Chondrocyte (in vitro differentiated cells): ENCODE results near the gene TICAM1. TPM values are rescaled to one million over a fixed set of nuclear protein-coding genes. Genes with fewer than 3 reads are reported as not detected.
A peak's percentile ranks its signal among the peaks of the same experiment; 100 is the strongest.

Experiments used
- DNase-seq: peaks from one replicate; pipeline ENCODE4 v3.0.0; 2021; ENCODE audit warnings: mixed read lengths, low spot score
- H3K27ac Mint-ChIP-seq: one replicate; pipeline ENCODE4 v1.8.0; 2021; ENCODE audit warnings: mild to moderate bottlenecking, moderate library complexity, mixed read lengths; ENCODE audit not compliant: unreplicated experiment
- H3K27me3 Mint-ChIP-seq: 2 replicates; pipeline ENCODE4 v1.8.0; 2021; ENCODE audit warnings: low read depth, mixed read lengths
- H3K36me3 Mint-ChIP-seq: 2 replicates; pipeline ENCODE4 v1.8.0; 2021; ENCODE audit warnings: low read depth, mixed read lengths
- H3K4me1 Mint-ChIP-seq: 2 replicates; pipeline ENCODE4 v1.8.0; 2021; ENCODE audit warnings: low read depth, mild to moderate bottlenecking, mixed read lengths
- H3K4me3 Mint-ChIP-seq: one replicate; pipeline ENCODE4 v1.8.0; 2021; ENCODE audit warnings: mild to moderate bottlenecking, moderate library complexity, mixed read lengths; ENCODE audit not compliant: unreplicated experiment
- H3K9me3 Mint-ChIP-seq: 2 replicates; pipeline ENCODE4 v1.8.0; 2021; ENCODE audit warnings: low read depth, mixed read lengths
- CTCF ChIP-seq: fragments of 200-600 bp; sonication (generic); IDR thresholded peaks from 2 replicates; pipeline ENCODE4 v1.5.0; 2021; ENCODE audit warnings: antibody characterized with exemption, mild to moderate bottlenecking, moderate library complexity
- total RNA-seq: library from RNA; stranded (reverse); gene quantifications from 3 replicates; pipeline ENCODE4 v1.2.1, GENCODE V29; 2021

TICAM1 gene
- total RNA-seq, 1 donor from 2014 or later, result 12.3 TPM

- H3K27ac Mint-ChIP-seq, result no peak overlapping the region
- DNase-seq, result no peak
- H3K4me3 Mint-ChIP-seq, result no peak overlapping the region
- peaks cover 23% of the 10 kb centered on the region for H3K4me1 Mint-ChIP-seq
- no peak for TF ChIP-seq CTCF
- no peaks in the 10 kb centered on the region for H3K36me3 Mint-ChIP-seq
- no peaks in the 10 kb centered on the region for H3K27me3 Mint-ChIP-seq
- no peaks in the 10 kb centered on the region for H3K9me3 Mint-ChIP-seq
Measured at GRCh38 chr19:4871711-4872110, 40.2 kb upstream of the TICAM1 start.

DNA sequence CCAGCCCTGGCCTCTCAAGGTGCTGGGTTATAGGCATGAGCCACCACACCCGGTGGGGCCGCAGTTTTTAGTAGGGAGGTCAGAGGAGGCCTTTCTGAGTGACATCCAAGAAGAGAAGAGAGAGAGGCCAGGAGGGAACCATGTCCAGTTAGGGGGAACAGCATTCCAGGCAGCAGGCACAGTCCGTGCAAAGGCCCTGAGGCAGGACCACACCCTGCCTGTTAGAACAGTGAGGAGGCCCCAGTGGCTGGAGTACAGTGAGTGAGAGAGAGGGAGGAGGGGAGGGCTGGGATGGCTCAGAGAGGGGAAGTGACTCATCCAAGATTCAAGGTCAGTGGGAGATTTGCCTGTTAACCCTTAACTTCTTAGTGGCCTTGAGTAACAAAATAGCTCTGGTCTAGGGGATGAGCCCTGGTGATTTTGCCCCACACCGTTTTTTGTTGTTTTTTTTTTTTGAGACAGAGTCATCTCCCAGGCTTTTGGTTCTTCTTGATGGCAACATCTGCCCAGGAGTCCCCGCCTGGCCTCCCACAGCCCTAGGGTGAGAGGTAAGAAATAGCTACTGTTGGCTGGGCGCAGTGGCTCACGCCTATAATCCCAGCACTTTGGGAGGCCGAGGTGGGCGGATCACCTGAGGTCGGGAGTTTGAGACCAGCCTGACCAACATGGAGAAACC is 38.7 kb upstream of the TICAM1 start:
- no peak for DNase-seq
- no peak overlapping the region for H3K4me3 Mint-ChIP-seq
- H3K9me3 Mint-ChIP-seq, result no peaks in the 10 kb centered on the region
- no peaks in the 10 kb centered on the region for H3K36me3 Mint-ChIP-seq
- no peaks in the 10 kb centered on the region for H3K27me3 Mint-ChIP-seq
- no peak for TF ChIP-seq CTCF
- H3K27ac Mint-ChIP-seq, result peak overlapping the region; percentile 82
- peaks cover 31% of the 10 kb centered on the region for H3K4me1 Mint-ChIP-seq

DNA sequence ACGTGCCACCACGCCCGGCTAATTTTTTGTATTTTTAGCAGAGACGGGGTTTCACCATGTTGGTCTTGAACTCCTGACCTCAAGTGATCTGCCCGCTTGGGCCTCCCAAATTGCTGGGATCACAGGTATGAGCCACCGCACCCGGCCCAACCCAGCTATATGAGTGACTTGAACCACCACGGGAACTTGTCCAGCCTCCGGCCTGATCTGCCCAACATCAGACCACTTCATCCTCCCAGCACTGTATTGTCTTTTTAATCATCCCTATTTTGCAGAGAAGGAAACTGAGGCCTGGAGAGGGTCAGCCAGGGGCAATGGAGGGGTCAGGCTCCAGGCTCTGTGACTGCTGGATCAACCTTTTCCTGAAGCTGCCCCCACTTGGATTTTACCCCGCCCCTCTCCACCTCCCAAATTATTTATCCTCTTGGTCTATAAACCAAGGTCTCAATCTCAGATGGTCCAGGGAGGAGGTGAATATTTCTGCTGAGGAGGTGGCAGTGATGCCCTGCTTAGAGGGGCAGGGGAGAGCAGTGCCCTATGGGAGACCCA is 36.8 kb upstream of the TICAM1 start:
- Mint-ChIP-seq H3K27me3 (no peaks in the 10 kb centered on the region), H3K9me3 (no peaks in the 10 kb centered on the region), H3K36me3 (no peaks in the 10 kb centered on the region), H3K27ac (peak overlapping the region; percentile 85), H3K4me1 (peaks cover 34% of the 10 kb centered on the region), H3K4me3 (peak overlapping the region; percentile 80)
- TF ChIP-seq CTCF, result no peak
- DNase-seq, result no peak

GRCh38 chr19:4867534-4868285 is 36.2 kb upstream of the TICAM1 start, which contains the start of gene PLIN3:
PLIN3 (minus strand) TSS chr19:4867667; CDS start chr19:4861394, 6,273 bp downstream.
- peak; percentile 98 for DNase-seq
- H3K36me3 Mint-ChIP-seq, result no peaks in the 10 kb centered on the region
- H3K27me3 Mint-ChIP-seq, result no peaks in the 10 kb centered on the region
- peak within 1 kb of the TSS; percentile 85 for H3K27ac Mint-ChIP-seq
- H3K9me3 Mint-ChIP-seq, result no peaks in the 10 kb centered on the region
- TF ChIP-seq CTCF, result no peak
- H3K4me3 Mint-ChIP-seq, result peak within 1 kb of the TSS; percentile 80
- H3K4me1 Mint-ChIP-seq, result peaks cover 33% of the 10 kb centered on the region

DNA sequence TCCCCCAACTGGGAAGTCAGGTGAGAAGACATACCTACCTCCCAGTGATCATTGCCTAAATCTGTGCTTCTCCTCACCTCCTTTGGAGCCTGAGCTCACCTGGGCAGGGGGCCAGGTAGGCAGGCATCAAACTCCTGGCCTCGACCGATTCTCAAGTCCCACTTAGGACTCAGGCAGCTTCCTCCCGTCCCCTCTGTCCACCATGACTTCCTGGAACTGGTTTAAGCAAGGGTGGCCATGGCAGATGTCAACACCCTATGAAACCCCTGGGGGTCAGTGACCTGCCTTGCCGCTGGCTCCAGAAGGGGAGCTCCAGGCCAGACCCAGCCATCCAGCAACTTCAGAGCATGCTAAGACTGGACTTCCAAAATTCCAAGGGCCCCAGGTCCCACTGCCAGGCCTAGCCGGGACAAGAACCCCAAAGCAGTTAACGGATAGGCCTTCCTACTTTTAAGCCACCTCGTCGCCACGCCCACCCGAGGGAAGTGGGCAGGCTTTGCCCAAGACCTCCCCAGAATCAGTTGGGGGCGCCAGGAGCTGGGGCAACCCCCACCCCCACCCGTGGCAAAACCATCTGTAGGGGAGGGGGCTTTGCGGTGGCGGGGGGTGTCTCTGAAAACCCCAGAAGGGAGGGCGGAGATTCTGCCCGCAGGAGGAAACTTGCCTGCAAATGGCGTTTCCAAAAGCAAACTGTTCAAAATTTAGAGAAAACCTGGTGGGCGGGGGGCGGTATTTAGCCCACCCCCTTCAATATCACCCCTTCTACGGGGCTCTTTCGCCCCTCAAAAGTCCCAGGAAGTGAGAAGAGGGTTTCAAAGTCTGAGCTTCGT is 35.3 kb upstream of the TICAM1 start:
- Mint-ChIP-seq H3K4me3 (peak overlapping the region; percentile 80), H3K36me3 (no peaks in the 10 kb centered on the region), H3K27me3 (no peaks in the 10 kb centered on the region), H3K9me3 (no peaks in the 10 kb centered on the region), H3K27ac (peak overlapping the region; percentile 75), H3K4me1 (peaks cover 30% of the 10 kb centered on the region)
- TF ChIP-seq CTCF, result peak; percentile 21
- DNase-seq, result no peak
